ENCODE measurements around the gene GPR22.

Gene GPR22

GRCh38 chr7:107486041-107486440 lies 16.2 kb downstream of the GPR22 start:
- no peak for DNase-seq (ENCODE audit: extremely low spot score)
- POLR2A ChIA-PET = no interaction called here
- TF ChIP-seq CTCF (IDR thresholded peaks at IDR 0.05; ENCODE audit: control extremely low read depth, extremely low read depth, low read depth, missing control alignments) = no peak
- CTCF ChIA-PET = no interaction called here

- no peak for DNase-seq (ENCODE audit: extremely low spot score)
- ChIA-PET CTCF (interaction anchor here (1.6 to 2.4 kb wide), 2 partner anchors 9 to 10 kb away, joined by 3 to 12 read pairs; no protein-coding TSS in a partner anchor), POLR2A (no interaction called here)
These were observed 23.0 kb downstream of the GPR22 start for GRCh38 chr7:107492875-107493274.

DNA sequence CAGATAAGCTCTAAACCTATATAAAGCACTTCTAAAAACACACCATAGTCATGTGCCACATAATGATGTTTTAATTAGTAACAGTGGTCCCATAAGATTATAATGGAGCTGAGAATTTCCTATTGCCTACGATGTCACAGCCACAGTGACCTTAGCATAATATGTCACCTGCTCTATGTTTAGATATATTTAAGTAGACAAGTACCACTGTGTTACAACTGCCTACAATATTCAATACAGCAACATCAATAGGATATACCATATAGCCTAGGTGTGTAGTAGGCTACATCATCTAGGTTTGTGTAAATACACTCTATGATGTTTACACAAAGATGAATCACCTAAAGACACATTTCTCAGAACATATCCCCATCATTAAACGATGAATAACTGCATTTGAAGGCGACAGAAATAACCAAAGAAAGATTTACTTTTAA lies 24.5 kb downstream of the GPR22 start:
- no peak for TF ChIP-seq CTCF (IDR thresholded peaks at IDR 0.05; ENCODE audit: control extremely low read depth, extremely low read depth, low read depth, missing control alignments)
- no peak for DNase-seq (ENCODE audit: extremely low spot score)
- ChIA-PET POLR2A (no interaction called here), CTCF (interaction anchor here (0.8 to 2.0 kb wide), 4 partner anchors 9 to 32 kb away, joined by 3 to 8 read pairs (median 3); no protein-coding TSS in a partner anchor)

More at GRCh38 chr7:107492875-107493274, 23.0 kb downstream of the GPR22 start:
- no peak for TF ChIP-seq CTCF (IDR thresholded peaks at IDR 0.05; ENCODE audit: control extremely low read depth, extremely low read depth, low read depth, missing control alignments)

- ChIA-PET POLR2A (no interaction called here), CTCF (interaction anchor here (1.5 to 2.0 kb wide), 2 partner anchors 14 to 31 kb away, joined by 3 to 8 read pairs; no protein-coding TSS in a partner anchor)
- no peak for DNase-seq (ENCODE audit: extremely low spot score)
- TF ChIP-seq CTCF (IDR thresholded peaks at IDR 0.05; ENCODE audit: control extremely low read depth, extremely low read depth, low read depth, missing control alignments) = no peak
These were observed 25.0 kb downstream of the GPR22 start for GRCh38 chr7:107494884-107495283.

- no peak for DNase-seq (ENCODE audit: extremely low spot score)
- CTCF ChIA-PET = interaction anchor here (2.0 kb wide), 1 partner anchor 14 kb away, joined by 8 read pairs; no protein-coding TSS in a partner anchor
- no peak for TF ChIP-seq CTCF (IDR thresholded peaks at IDR 0.05; ENCODE audit: control extremely low read depth, extremely low read depth, low read depth, missing control alignments)
- POLR2A ChIA-PET = no interaction called here
These were observed 25.7 kb downstream of the GPR22 start for GRCh38 chr7:107495516-107495915.

DNA sequence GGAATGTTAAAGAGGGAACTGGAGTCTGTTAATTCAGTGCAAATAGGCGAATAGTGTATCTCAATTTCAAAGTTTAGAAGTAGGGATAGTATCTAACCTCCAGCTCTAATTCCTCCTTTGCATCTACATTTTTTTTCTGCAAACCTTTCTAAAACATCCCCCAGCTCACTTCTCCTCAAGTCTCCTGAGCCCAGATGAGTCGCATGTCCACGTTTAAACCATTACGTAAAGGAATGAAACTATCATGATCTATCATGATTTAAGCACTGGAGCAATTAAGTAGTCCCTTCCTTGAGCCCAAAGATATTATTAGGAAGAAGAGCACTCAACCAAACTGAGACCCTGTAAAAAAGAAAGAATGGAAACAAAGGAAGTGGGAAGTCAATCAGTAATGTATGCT lies 29.9 kb downstream of the GPR22 start:
- no peak for DNase-seq (ENCODE audit: extremely low spot score)
- no peak for TF ChIP-seq CTCF (IDR thresholded peaks at IDR 0.05; ENCODE audit: control extremely low read depth, extremely low read depth, low read depth, missing control alignments)
- CTCF ChIA-PET = no interaction called here
- POLR2A ChIA-PET = no interaction called here

Measured in GM10248 (cell line).